GM13976 (cell line): ENCODE results near the gene ZNF335.

Experiments used
- DNase-seq: peaks from one replicate; pipeline ENCODE4 v3.0.0; 2012; ENCODE audit warnings: low spot score
- in situ Hi-C: fragments of 300-500 bp; cut with MboI; formaldehyde crosslinking; loops from one replicate; pipeline ENCODE4 v1.12.0; 2022; ENCODE audit warnings: low sequenced_read_pairs, mixed read lengths, inconsistent platforms; ENCODE audit not compliant: unreplicated experiment
- TF ChIP-seq, protein P1 (sequence below): IDR thresholded peaks from 2 replicates; pipeline ENCODE4 v1.5.1; 2012; ENCODE audit warnings: borderline replicate concordance, mild to moderate bottlenecking; ENCODE audit not compliant: insufficient read depth; ENCODE audit errors: extremely low read depth, missing control alignments, control extremely low read depth

The ZNF335 gene

GRCh38 chr20:46014517-46015396 is 42.8 kb upstream of the ZNF335 start:
- DNase-seq: no peak
- TF ChIP-seq, protein P1, sequence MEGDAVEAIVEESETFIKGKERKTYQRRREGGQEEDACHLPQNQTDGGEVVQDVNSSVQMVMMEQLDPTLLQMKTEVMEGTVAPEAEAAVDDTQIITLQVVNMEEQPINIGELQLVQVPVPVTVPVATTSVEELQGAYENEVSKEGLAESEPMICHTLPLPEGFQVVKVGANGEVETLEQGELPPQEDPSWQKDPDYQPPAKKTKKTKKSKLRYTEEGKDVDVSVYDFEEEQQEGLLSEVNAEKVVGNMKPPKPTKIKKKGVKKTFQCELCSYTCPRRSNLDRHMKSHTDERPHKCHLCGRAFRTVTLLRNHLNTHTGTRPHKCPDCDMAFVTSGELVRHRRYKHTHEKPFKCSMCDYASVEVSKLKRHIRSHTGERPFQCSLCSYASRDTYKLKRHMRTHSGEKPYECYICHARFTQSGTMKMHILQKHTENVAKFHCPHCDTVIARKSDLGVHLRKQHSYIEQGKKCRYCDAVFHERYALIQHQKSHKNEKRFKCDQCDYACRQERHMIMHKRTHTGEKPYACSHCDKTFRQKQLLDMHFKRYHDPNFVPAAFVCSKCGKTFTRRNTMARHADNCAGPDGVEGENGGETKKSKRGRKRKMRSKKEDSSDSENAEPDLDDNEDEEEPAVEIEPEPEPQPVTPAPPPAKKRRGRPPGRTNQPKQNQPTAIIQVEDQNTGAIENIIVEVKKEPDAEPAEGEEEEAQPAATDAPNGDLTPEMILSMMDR: no peak
- in situ Hi-C loops: no loop called here

- peak; percentile 88 for DNase-seq
- in situ Hi-C loops: no loop called here
- TF ChIP-seq, protein P1: peak; percentile 85
Observed at GRCh38 chr20:46013829-46014516, 42.0 kb upstream of the ZNF335 start.

DNA sequence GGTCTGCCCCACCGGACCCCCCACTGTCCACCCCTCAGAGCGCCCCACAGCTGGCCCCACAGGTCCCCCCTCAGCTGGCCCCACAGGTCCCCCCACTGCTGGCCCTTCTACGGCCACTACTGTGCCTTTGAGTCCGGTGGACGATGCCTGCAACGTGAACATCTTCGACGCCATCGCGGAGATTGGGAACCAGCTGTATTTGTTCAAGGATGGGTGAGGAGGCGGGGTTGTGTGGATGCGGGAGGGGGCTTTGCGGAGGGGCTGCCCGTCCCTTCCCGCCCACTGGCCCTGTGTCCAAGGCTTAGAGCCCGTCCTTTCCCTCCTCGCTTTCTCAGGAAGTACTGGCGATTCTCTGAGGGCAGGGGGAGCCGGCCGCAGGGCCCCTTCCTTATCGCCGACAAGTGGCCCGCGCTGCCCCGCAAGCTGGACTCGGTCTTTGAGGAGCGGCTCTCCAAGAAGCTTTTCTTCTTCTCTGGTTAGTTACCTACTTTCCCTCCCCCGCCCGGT is 41.4 kb upstream of the ZNF335 start:
- TF ChIP-seq, protein P1: peak; percentile 7
- no peak for DNase-seq
- in situ Hi-C loops: no loop called here

GRCh38 chr20:46012921-46013320 is 40.9 kb upstream of the ZNF335 start:
- in situ Hi-C loops: no loop called here
- TF ChIP-seq, protein P1: no peak
- DNase-seq: no peak

- in situ Hi-C loops: no loop called here
- TF ChIP-seq, protein P1: peak; percentile 18
Observed at GRCh38 chr20:46011631-46012482, 39.9 kb upstream of the ZNF335 start.

More at GRCh38 chr20:46011631-46012482, 39.9 kb upstream of the ZNF335 start:
- peak; percentile 60 for DNase-seq
